ENCODE results near the gene GATAD2B. TPM values are rescaled to one million over a fixed set of nuclear protein-coding genes. Genes with fewer than 3 reads are reported as not detected.

Gene GATAD2B
- total RNA-seq, 1 donor = 11.6 TPM

- H4K20me1 ChIP-seq (ENCODE audit: insufficient read depth, low read length) = no peaks in the 10 kb centered on the region
- peak; percentile 41 for DNase-seq (ENCODE audit: insufficient read length, low spot score, missing footprints)
- no peaks in the 10 kb centered on the region for H3K79me2 ChIP-seq (ENCODE audit: insufficient read depth, low read length)
- H3K27me3 ChIP-seq (ENCODE audit: insufficient read depth, low read length) = no peaks in the 10 kb centered on the region
- no peak overlapping the region for H3K27ac ChIP-seq (ENCODE audit: low read depth, low read length)
- H3K36me3 ChIP-seq (ENCODE audit: insufficient read depth, low read length) = peaks cover 23% of the 10 kb centered on the region
- H2AFZ ChIP-seq (ENCODE audit: low read length) = no peak overlapping the region
- peaks cover 12% of the 10 kb centered on the region for H3K4me1 ChIP-seq (ENCODE audit: insufficient read depth, low read length)
- no peaks in the 10 kb centered on the region for H3K9me3 ChIP-seq (ENCODE audit: low read depth, low read length)
- no peak overlapping the region for H3K4me2 ChIP-seq (ENCODE audit: insufficient read depth, low read length)
- no peak for TF ChIP-seq CTCF (IDR thresholded peaks at IDR 0.05; ENCODE audit: extremely low read depth, low read depth, low read length)
- no peak overlapping the region for H3K4me3 ChIP-seq (ENCODE audit: insufficient read depth, low read length)
Measured at GRCh38 chr1:153929981-153930948, 7.5 kb upstream of the GATAD2B start.

- H3K4me1 ChIP-seq (ENCODE audit: insufficient read depth, low read length) = peaks cover 12% of the 10 kb centered on the region
- no peak overlapping the region for H3K27ac ChIP-seq (ENCODE audit: low read depth, low read length)
- H2AFZ ChIP-seq (ENCODE audit: low read length) = no peak overlapping the region
- peak; percentile 57 for DNase-seq (ENCODE audit: insufficient read length, low spot score, missing footprints)
- H3K79me2 ChIP-seq (ENCODE audit: insufficient read depth, low read length) = no peaks in the 10 kb centered on the region
- TF ChIP-seq CTCF (IDR thresholded peaks at IDR 0.05; ENCODE audit: extremely low read depth, low read depth, low read length) = no peak
- H3K27me3 ChIP-seq (ENCODE audit: insufficient read depth, low read length) = no peaks in the 10 kb centered on the region
- peaks cover 17% of the 10 kb centered on the region for H3K36me3 ChIP-seq (ENCODE audit: insufficient read depth, low read length)
- no peaks in the 10 kb centered on the region for H4K20me1 ChIP-seq (ENCODE audit: insufficient read depth, low read length)
- H3K4me3 ChIP-seq (ENCODE audit: insufficient read depth, low read length) = no peak overlapping the region
- no peak overlapping the region for H3K4me2 ChIP-seq (ENCODE audit: insufficient read depth, low read length)
- no peaks in the 10 kb centered on the region for H3K9me3 ChIP-seq (ENCODE audit: low read depth, low read length)
Measured at GRCh38 chr1:153929426-153929825, 6.7 kb upstream of the GATAD2B start.

GRCh38 chr1:153928791-153929341 lies 6.1 kb upstream of the GATAD2B start:
- Histone ChIP-seq H3K4me2 (ENCODE audit: insufficient read depth, low read length) (no peak overlapping the region), H2AFZ (ENCODE audit: low read length) (no peak overlapping the region), H3K27ac (ENCODE audit: low read depth, low read length) (no peak overlapping the region), H3K36me3 (ENCODE audit: insufficient read depth, low read length) (peaks cover 12% of the 10 kb centered on the region), H3K4me1 (ENCODE audit: insufficient read depth, low read length) (peaks cover 16% of the 10 kb centered on the region), H3K79me2 (ENCODE audit: insufficient read depth, low read length) (no peaks in the 10 kb centered on the region), H3K4me3 (ENCODE audit: insufficient read depth, low read length) (no peak overlapping the region), H4K20me1 (ENCODE audit: insufficient read depth, low read length) (no peaks in the 10 kb centered on the region), H3K9me3 (ENCODE audit: low read depth, low read length) (no peaks in the 10 kb centered on the region), H3K27me3 (ENCODE audit: insufficient read depth, low read length) (no peaks in the 10 kb centered on the region)
- TF ChIP-seq CTCF (IDR thresholded peaks at IDR 0.05; ENCODE audit: extremely low read depth, low read depth, low read length) = no peak
- peak; percentile 87 for DNase-seq (ENCODE audit: insufficient read length, low spot score, missing footprints)

- Histone ChIP-seq H3K36me3 (ENCODE audit: insufficient read depth, low read length) (peaks cover 8% of the 10 kb centered on the region), H4K20me1 (ENCODE audit: insufficient read depth, low read length) (no peaks in the 10 kb centered on the region), H3K4me1 (ENCODE audit: insufficient read depth, low read length) (peaks cover 23% of the 10 kb centered on the region), H3K27ac (ENCODE audit: low read depth, low read length) (no peak overlapping the region), H3K9me3 (ENCODE audit: low read depth, low read length) (no peaks in the 10 kb centered on the region), H3K4me2 (ENCODE audit: insufficient read depth, low read length) (no peak overlapping the region), H3K79me2 (ENCODE audit: insufficient read depth, low read length) (no peaks in the 10 kb centered on the region), H3K27me3 (ENCODE audit: insufficient read depth, low read length) (no peaks in the 10 kb centered on the region), H2AFZ (ENCODE audit: low read length) (no peak overlapping the region), H3K4me3 (ENCODE audit: insufficient read depth, low read length) (no peak overlapping the region)
- DNase-seq (ENCODE audit: insufficient read length, low spot score, missing footprints) = no peak
- no peak for TF ChIP-seq CTCF (IDR thresholded peaks at IDR 0.05; ENCODE audit: extremely low read depth, low read depth, low read length)
Measured at GRCh38 chr1:153928245-153928644, 5.5 kb upstream of the GATAD2B start.
